SH-SY5Y (cell line): ENCODE results near the gene SLC2A11.

Experiments
- GATA2 ChIP-seq: IDR thresholded peaks from 2 replicates; pipeline ENCODE4 v1.6.1; 2011; ENCODE audit warnings: mild to moderate bottlenecking, low read depth, low read length
- GATA3 ChIP-seq: IDR thresholded peaks from 2 replicates; pipeline ENCODE4 v1.6.1; 2011; ENCODE audit warnings: low read depth, mild to moderate bottlenecking, low read length, moderate library complexity

The SLC2A11 gene

GRCh38 chr22:23898006-23898974 is 40.6 kb downstream of the SLC2A11 start:
- TF ChIP-seq GATA2 (no peak), GATA3 (no peak)

GRCh38 chr22:23899042-23899745 is 41.5 kb downstream of the SLC2A11 start:
- TF ChIP-seq GATA3 (no peak), GATA2 (no peak)

GRCh38 chr22:23901600-23901999 is 43.9 kb downstream of the SLC2A11 start:
- TF ChIP-seq GATA3 (no peak), GATA2 (no peak)

GRCh38 chr22:23903328-23903971 is 45.8 kb downstream of the SLC2A11 start:
- no peak for TF ChIP-seq GATA3
- TF ChIP-seq GATA2, result no peak

- TF ChIP-seq GATA3 (no peak), GATA2 (no peak)
Measured at GRCh38 chr22:23904573-23905254, 47.0 kb downstream of the SLC2A11 start.

GRCh38 chr22:23906641-23907040 is 49.0 kb downstream of the SLC2A11 start:
- no peak for TF ChIP-seq GATA2
- no peak for TF ChIP-seq GATA3

GRCh38 chr22:23908587-23909205 is 51.0 kb downstream of the SLC2A11 start:
- TF ChIP-seq GATA3, result no peak
- no peak for TF ChIP-seq GATA2

GRCh38 chr22:23909296-23909898 is 51.7 kb downstream of the SLC2A11 start:
- TF ChIP-seq GATA3, result no peak
- TF ChIP-seq GATA2, result no peak

GRCh38 chr22:23910496-23911190 is 53.0 kb downstream of the SLC2A11 start:
- no peak for TF ChIP-seq GATA3
- TF ChIP-seq GATA2, result no peak

GRCh38 chr22:23911318-23911980 is 53.8 kb downstream of the SLC2A11 start:
- TF ChIP-seq GATA2, result no peak
- no peak for TF ChIP-seq GATA3

GRCh38 chr22:23912293-23912903 is 54.7 kb downstream of the SLC2A11 start:
- TF ChIP-seq GATA3, result no peak
- no peak for TF ChIP-seq GATA2

- TF ChIP-seq GATA2 (no peak), GATA3 (no peak)
Measured at GRCh38 chr22:23913306-23913660, 55.6 kb downstream of the SLC2A11 start.
